H9 (cell line): ENCODE data around the gene IGF1R. TPM values are rescaled to one million over a fixed set of nuclear protein-coding genes. Genes with fewer than 3 reads are reported as not detected.

ENCODE experiments used
- DNase-seq: peaks from one replicate; pipeline ENCODE4 v3.0.0-alpha.2; 2017
- H2AFZ ChIP-seq: one replicate; pipeline ENCODE4 v1.6.1; 2013; ENCODE audit warnings: mild to moderate bottlenecking, low read length, control low read depth, moderate library complexity
- H2AK5ac ChIP-seq: 2 replicates; pipeline ENCODE4 v1.6.1; 2013; ENCODE audit warnings: low read length, control low read depth, mixed read lengths; ENCODE audit not compliant: insufficient read length
- H2BK120ac ChIP-seq: one replicate; pipeline ENCODE4 v1.6.1; 2013; ENCODE audit warnings: low read depth, mild to moderate bottlenecking, low read length, control low read depth, inconsistent platforms; ENCODE audit not compliant: poor library complexity, severe bottlenecking
- H2BK12ac ChIP-seq: 2 replicates; pipeline ENCODE4 v1.6.1; 2013; ENCODE audit warnings: low read length, control low read depth, mixed read lengths, low read depth; ENCODE audit not compliant: insufficient read length
- H2BK15ac ChIP-seq: 2 replicates; pipeline ENCODE4 v1.6.1; 2013; ENCODE audit warnings: low read depth, low read length, control low read depth
- H2BK20ac ChIP-seq: one replicate; pipeline ENCODE4 v1.6.1; 2013; ENCODE audit warnings: low read depth, mild to moderate bottlenecking, low read length, control low read depth, inconsistent platforms; ENCODE audit not compliant: poor library complexity, severe bottlenecking
- H2BK5ac ChIP-seq: 2 replicates; pipeline ENCODE4 v1.6.1; 2013; ENCODE audit warnings: low read length, control low read depth, mixed read lengths; ENCODE audit not compliant: insufficient read length
- H3K14ac ChIP-seq: 2 replicates; pipeline ENCODE4 v1.6.1; 2013; ENCODE audit warnings: low read length, control low read depth; ENCODE audit not compliant: insufficient read depth
- H3K18ac ChIP-seq: 2 replicates; pipeline ENCODE4 v1.6.1; 2013; ENCODE audit warnings: low read depth, mild to moderate bottlenecking, mixed read lengths, low read length, control low read depth; ENCODE audit not compliant: insufficient read length
- H3K23ac ChIP-seq: 2 replicates; pipeline ENCODE4 v1.6.1; 2013; ENCODE audit warnings: low read length, control low read depth, mixed read lengths, low read depth; ENCODE audit not compliant: insufficient read length
- H3K23me2 ChIP-seq: 2 replicates; pipeline ENCODE4 v1.6.1; 2013; ENCODE audit warnings: low read depth, mild to moderate bottlenecking, mixed read lengths, low read length, control low read depth; ENCODE audit not compliant: insufficient read length, poor library complexity, severe bottlenecking
- H3K27ac ChIP-seq: 2 replicates; pipeline ENCODE4 v1.5.1; 2013; ENCODE audit warnings: low read length, control low read depth, mixed read lengths, low read depth; ENCODE audit not compliant: insufficient read length
- H3K27me3 ChIP-seq: 2 replicates; pipeline ENCODE4 v1.6.1; 2013; ENCODE audit warnings: low read length, control low read depth, inconsistent platforms; ENCODE audit not compliant: insufficient read depth
- H3K4ac ChIP-seq: 2 replicates; pipeline ENCODE4 v1.6.1; 2013; ENCODE audit warnings: low read depth, mild to moderate bottlenecking, control low read depth, inconsistent platforms, low read length, moderate library complexity
- H3K4me1 ChIP-seq: 2 replicates; pipeline ENCODE4 v1.6.1; 2013; ENCODE audit warnings: low read length, control low read depth, inconsistent platforms; ENCODE audit not compliant: insufficient read depth
- H3K4me2 ChIP-seq: 2 replicates; pipeline ENCODE4 v1.6.1; 2013; ENCODE audit warnings: low read length, control low read depth, mixed read lengths; ENCODE audit not compliant: insufficient read length, insufficient read depth
- H3K56ac ChIP-seq: 2 replicates; pipeline ENCODE4 v1.6.1; 2013; ENCODE audit warnings: low read depth, mild to moderate bottlenecking, mixed read lengths, low read length, control low read depth; ENCODE audit not compliant: insufficient read length
- H3K79me1 ChIP-seq: 2 replicates; pipeline ENCODE4 v1.6.1; 2013; ENCODE audit warnings: low read depth, mild to moderate bottlenecking, moderate library complexity, low read length, control low read depth, inconsistent platforms; ENCODE audit not compliant: insufficient read depth, poor library complexity, severe bottlenecking
- H3K79me2 ChIP-seq: 2 replicates; pipeline ENCODE4 v1.6.1; 2013; ENCODE audit warnings: low read length, control low read depth, inconsistent platforms; ENCODE audit not compliant: insufficient read depth
- H3K9ac ChIP-seq: 2 replicates; pipeline ENCODE4 v1.6.1; 2013; ENCODE audit warnings: low read length, control low read depth, mixed read lengths; ENCODE audit not compliant: insufficient read length; ENCODE audit errors: extremely low read depth
- H3K9me3 ChIP-seq: one replicate; pipeline ENCODE4 v1.6.1; 2013; ENCODE audit warnings: low read depth, low read length, inconsistent platforms; ENCODE audit not compliant: control insufficient read depth
- H3T11ph ChIP-seq: one replicate; pipeline ENCODE4 v1.6.1; 2013; ENCODE audit warnings: mild to moderate bottlenecking, low read length, control low read depth, inconsistent platforms
- H4K20me1 ChIP-seq: one replicate; pipeline ENCODE4 v1.6.1; 2013; ENCODE audit not compliant: control insufficient read depth, insufficient read length, insufficient read depth
- H4K5ac ChIP-seq: 2 replicates; pipeline ENCODE4 v1.6.1; 2013; ENCODE audit warnings: low read depth, mild to moderate bottlenecking, mixed read lengths, low read length, control low read depth; ENCODE audit not compliant: insufficient read length
- H4K8ac ChIP-seq: replicated peaks from 2 replicates; pipeline ENCODE4 v1.6.1; 2013; ENCODE audit warnings: low read length, control low read depth, mixed read lengths, low read depth; ENCODE audit not compliant: insufficient read length
- H4K91ac ChIP-seq: 2 replicates; pipeline ENCODE4 v1.6.1; 2013; ENCODE audit warnings: low read depth, mild to moderate bottlenecking, moderate library complexity, mixed read lengths, low read length, control low read depth; ENCODE audit not compliant: insufficient read length
- H3K27ac Mint-ChIP-seq, 3 experiments: 2 replicates in 2 of 3; 3 replicates in 1 of 3; pipeline ENCODE4 v1.8.0; 2020 to 2021; ENCODE audit warnings: mixed read lengths in 3 of 3, mild to moderate bottlenecking in 1 of 3, moderate library complexity in 1 of 3
- H3K27me3 Mint-ChIP-seq: 2 replicates; pipeline ENCODE4 v1.8.0; 2021; ENCODE audit warnings: low read depth, mild to moderate bottlenecking, moderate library complexity, mixed read lengths
- H3K36me3 Mint-ChIP-seq, 3 experiments: 2 replicates in 2 of 3; 3 replicates in 1 of 3; pipeline ENCODE4 v1.8.0; 2020 to 2021; ENCODE audit warnings: low read depth in 3 of 3, mixed read lengths in 3 of 3; ENCODE audit not compliant: insufficient read depth in 1 of 3
- H3K4me1 Mint-ChIP-seq, 2 experiments: 2 replicates each; pipeline ENCODE4 v1.8.0; 2020; ENCODE audit warnings: mixed read lengths in 2 of 2
- H3K4me3 Mint-ChIP-seq, 2 experiments: 2 replicates in 1 of 2; 3 replicates in 1 of 2; pipeline ENCODE4 v1.8.0; 2020 to 2021; ENCODE audit warnings: mild to moderate bottlenecking in 2 of 2, mixed read lengths in 2 of 2, moderate library complexity in 1 of 2
- H3K9me3 Mint-ChIP-seq, 2 experiments: 2 replicates in 1 of 2; 3 replicates in 1 of 2; pipeline ENCODE4 v1.8.0; 2020; ENCODE audit warnings: mild to moderate bottlenecking in 2 of 2, mixed read lengths in 2 of 2, moderate library complexity in 1 of 2
- CTCF ChIP-seq: fragments of 200-600 bp; sonication (generic); conservative IDR thresholded peaks from 3 replicates; pipeline ENCODE4 v1.8.0; 2021; ENCODE audit warnings: antibody characterized with exemption, mild to moderate bottlenecking
- WGBS: extraction: QIAGEN DNeasy Blood & Tissue Kit; methylation state at CpG from one replicate; pipeline ENCODE4 v1.1.7; 2013; ENCODE audit warnings: missing lambda C conversion rate, low lambda C conversion rate, mixed read lengths; ENCODE audit not compliant: insufficient read length; ENCODE audit errors: extremely low coverage; 5-methylcytosine and 5-hydroxymethylcytosine counted together
- total RNA-seq: library from RNA; stranded (reverse); gene quantifications from 2 replicates; pipeline ENCODE4 v1.2.1, GENCODE V29; 2021

IGF1R gene
- total RNA-seq, 1 experiment from 2014 or later, result 70.0 TPM

DNA sequence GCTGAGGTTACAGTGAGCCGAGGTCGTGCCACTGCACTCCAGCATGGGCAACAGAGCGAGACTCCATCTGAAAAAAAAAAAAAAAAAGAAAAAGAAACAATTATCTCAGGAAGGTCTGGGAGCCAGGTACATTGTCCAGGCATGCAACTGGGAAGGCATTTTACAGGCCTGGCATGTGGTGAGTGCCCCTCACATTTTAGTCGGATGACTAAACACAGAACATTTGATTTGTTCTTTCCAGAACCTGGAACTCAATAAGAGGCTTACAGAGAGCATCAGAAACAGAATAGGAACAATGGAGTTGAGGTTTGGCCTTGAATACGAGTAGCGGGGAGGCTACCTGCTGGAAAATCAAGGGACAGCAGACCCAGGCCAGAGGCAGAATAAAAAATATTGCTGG is 33.7 kb upstream of the IGF1R start:
- peaks cover 2 to 7% of the 10 kb centered on the region in 2 experiments for H3K4me1 Mint-ChIP-seq

More for the DNA sequence above, 33.7 kb upstream of the IGF1R start:
- H3K4me2 ChIP-seq, result no peak overlapping the region
- no peaks in the 10 kb centered on the region for H3K9me3 ChIP-seq
- no peak overlapping the region for H3K18ac ChIP-seq
- H2BK15ac ChIP-seq, result no peak overlapping the region
- no peak overlapping the region for H3K27ac ChIP-seq
- Mint-ChIP-seq H3K27ac (no peak overlapping the region), H3K36me3 (no peaks in the 10 kb centered on the region), H3K4me3 (no peak overlapping the region), H3K27me3 (no peaks in the 10 kb centered on the region), H3K9me3 (no peaks in the 10 kb centered on the region)
- no peak overlapping the region for H3K14ac ChIP-seq
- H3K79me1 ChIP-seq, result no peaks in the 10 kb centered on the region
- no peak overlapping the region for H2BK12ac ChIP-seq
- no peak overlapping the region for H3K4ac ChIP-seq
- H4K8ac ChIP-seq, result no peak overlapping the region
- no peak overlapping the region for H3K23ac ChIP-seq
- no peak for DNase-seq
- H3K23me2 ChIP-seq, result no peaks in the 10 kb centered on the region
- no peak overlapping the region for H2AFZ ChIP-seq
- WGBS, result no CpG with 5 or more reads among the region's 6 CpGs
- no peaks in the 10 kb centered on the region; the same call in none of the 2 replicates for H3K27me3 ChIP-seq
- no peak overlapping the region for H4K91ac ChIP-seq
- H2BK20ac ChIP-seq, result no peak overlapping the region
- H4K20me1 ChIP-seq, result no peaks in the 10 kb centered on the region
- H2AK5ac ChIP-seq, result no peak overlapping the region
- no peak for TF ChIP-seq CTCF
- no peak overlapping the region for H3K56ac ChIP-seq
- no peak overlapping the region for H4K5ac ChIP-seq
- H3K9ac ChIP-seq, result no peak overlapping the region
- no peaks in the 10 kb centered on the region for H3K79me2 ChIP-seq
- no peak overlapping the region for H2BK120ac ChIP-seq
- H2BK5ac ChIP-seq, result no peak overlapping the region
- H3T11ph ChIP-seq, result no peak overlapping the region
- no peaks in the 10 kb centered on the region; the same call in 1 of the 2 replicates for H3K4me1 ChIP-seq
